WTC11 (cell line): Measurements from ENCODE around the gene TM2D1.

Experiments used
- ATF1 ChIP-seq: sonication (generic); formaldehyde crosslinking; IDR thresholded peaks from 2 replicates; pipeline ENCODE4 v1.8.1; 2023; ENCODE audit warnings: mild to moderate bottlenecking, moderate library complexity, missing genetic modification reagents
- FOXJ3 ChIP-seq: sonication (generic); formaldehyde crosslinking; IDR thresholded peaks from 2 replicates; pipeline ENCODE4 v1.9.0; 2021; ENCODE audit warnings: missing genetic modification reagents, mild to moderate bottlenecking, borderline replicate concordance
- FOXP1 ChIP-seq: sonication (generic); formaldehyde crosslinking; IDR thresholded peaks from 2 replicates; pipeline ENCODE4 v1.8.0; 2022; ENCODE audit warnings: missing genetic modification reagents, mild to moderate bottlenecking, moderate library complexity, borderline replicate concordance
- IRF2 ChIP-seq: sonication (generic); formaldehyde crosslinking; IDR thresholded peaks from 2 replicates; pipeline ENCODE4 v1.8.0; 2022; ENCODE audit warnings: low read depth, missing genetic modification reagents, borderline replicate concordance
- NFYB ChIP-seq: sonication (generic); formaldehyde crosslinking; conservative IDR thresholded peaks from 2 replicates; pipeline ENCODE4 v1.8.0; 2022; ENCODE audit warnings: low read depth, missing genetic modification reagents
- SMAD3 ChIP-seq: sonication (generic); formaldehyde crosslinking; IDR thresholded peaks from 2 replicates; pipeline ENCODE4 v1.8.0; 2022; ENCODE audit warnings: missing genetic modification reagents, mild to moderate bottlenecking, borderline replicate concordance
- TF ChIP-seq, protein P1 (sequence below): fragments of 200-600 bp; IDR thresholded peaks from 2 replicates; pipeline ENCODE4 v1.8.0; 2022; ENCODE audit warnings: antibody characterized with exemption
- TF ChIP-seq, protein P2 (sequence below): sonication (generic); formaldehyde crosslinking; IDR thresholded peaks from 2 replicates; pipeline ENCODE4 v1.8.0; 2022; ENCODE audit warnings: mild to moderate bottlenecking, missing genetic modification reagents
- TF ChIP-seq, protein P3 (sequence below): sonication (generic); formaldehyde crosslinking; conservative IDR thresholded peaks from 2 replicates; pipeline ENCODE4 v1.8.1; 2022; ENCODE audit warnings: mild to moderate bottlenecking, missing genetic modification reagents
- TF ChIP-seq, protein P4 (sequence below): sonication (generic); formaldehyde crosslinking; IDR thresholded peaks from 2 replicates; pipeline ENCODE4 v1.8.1; 2023; ENCODE audit warnings: mild to moderate bottlenecking, missing genetic modification reagents
- TF ChIP-seq, protein P5 (sequence below): sonication (generic); formaldehyde crosslinking; IDR thresholded peaks from 2 replicates; pipeline ENCODE4 v1.8.1; 2022; ENCODE audit warnings: missing genetic modification reagents, borderline replicate concordance
- TF ChIP-seq, protein P6 (sequence below): sonication (generic); formaldehyde crosslinking; IDR thresholded peaks from 2 replicates; pipeline ENCODE4 v1.8.0; 2022; ENCODE audit warnings: mild to moderate bottlenecking, missing genetic modification reagents
- TF ChIP-seq, protein P7 (sequence below): sonication (generic); formaldehyde crosslinking; IDR thresholded peaks from 2 replicates; pipeline ENCODE4 v1.8.0; 2022; ENCODE audit warnings: missing genetic modification reagents

DNA sequence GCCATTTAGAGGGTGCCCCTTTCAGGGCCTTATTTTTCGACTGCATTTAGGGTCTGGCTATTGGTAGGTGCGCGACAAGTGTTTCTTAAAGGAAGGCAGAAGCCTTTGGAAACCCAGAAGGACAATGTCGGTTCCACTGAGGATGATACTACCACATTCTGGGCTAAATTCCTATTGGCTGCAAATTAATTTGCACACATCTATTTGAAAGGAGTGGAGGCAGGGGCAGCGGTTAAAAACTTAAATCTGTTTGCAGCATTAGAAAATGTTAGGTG lies 18.4 kb upstream of the TM2D1 start:
- no peak for TF ChIP-seq NFYB (CRISPR knock-in tag)
- no peak for TF ChIP-seq FOXJ3
- TF ChIP-seq, protein P1, sequence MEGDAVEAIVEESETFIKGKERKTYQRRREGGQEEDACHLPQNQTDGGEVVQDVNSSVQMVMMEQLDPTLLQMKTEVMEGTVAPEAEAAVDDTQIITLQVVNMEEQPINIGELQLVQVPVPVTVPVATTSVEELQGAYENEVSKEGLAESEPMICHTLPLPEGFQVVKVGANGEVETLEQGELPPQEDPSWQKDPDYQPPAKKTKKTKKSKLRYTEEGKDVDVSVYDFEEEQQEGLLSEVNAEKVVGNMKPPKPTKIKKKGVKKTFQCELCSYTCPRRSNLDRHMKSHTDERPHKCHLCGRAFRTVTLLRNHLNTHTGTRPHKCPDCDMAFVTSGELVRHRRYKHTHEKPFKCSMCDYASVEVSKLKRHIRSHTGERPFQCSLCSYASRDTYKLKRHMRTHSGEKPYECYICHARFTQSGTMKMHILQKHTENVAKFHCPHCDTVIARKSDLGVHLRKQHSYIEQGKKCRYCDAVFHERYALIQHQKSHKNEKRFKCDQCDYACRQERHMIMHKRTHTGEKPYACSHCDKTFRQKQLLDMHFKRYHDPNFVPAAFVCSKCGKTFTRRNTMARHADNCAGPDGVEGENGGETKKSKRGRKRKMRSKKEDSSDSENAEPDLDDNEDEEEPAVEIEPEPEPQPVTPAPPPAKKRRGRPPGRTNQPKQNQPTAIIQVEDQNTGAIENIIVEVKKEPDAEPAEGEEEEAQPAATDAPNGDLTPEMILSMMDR, result no peak
- TF ChIP-seq, protein P2, sequence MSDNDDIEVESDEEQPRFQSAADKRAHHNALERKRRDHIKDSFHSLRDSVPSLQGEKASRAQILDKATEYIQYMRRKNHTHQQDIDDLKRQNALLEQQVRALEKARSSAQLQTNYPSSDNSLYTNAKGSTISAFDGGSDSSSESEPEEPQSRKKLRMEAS (CRISPR knock-in tag), result no peak
- TF ChIP-seq, protein P3, sequence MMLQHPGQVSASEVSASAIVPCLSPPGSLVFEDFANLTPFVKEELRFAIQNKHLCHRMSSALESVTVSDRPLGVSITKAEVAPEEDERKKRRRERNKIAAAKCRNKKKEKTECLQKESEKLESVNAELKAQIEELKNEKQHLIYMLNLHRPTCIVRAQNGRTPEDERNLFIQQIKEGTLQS (CRISPR knock-in tag), result no peak
- TF ChIP-seq FOXP1 (CRISPR knock-in tag), result no peak
- TF ChIP-seq, protein P4, sequence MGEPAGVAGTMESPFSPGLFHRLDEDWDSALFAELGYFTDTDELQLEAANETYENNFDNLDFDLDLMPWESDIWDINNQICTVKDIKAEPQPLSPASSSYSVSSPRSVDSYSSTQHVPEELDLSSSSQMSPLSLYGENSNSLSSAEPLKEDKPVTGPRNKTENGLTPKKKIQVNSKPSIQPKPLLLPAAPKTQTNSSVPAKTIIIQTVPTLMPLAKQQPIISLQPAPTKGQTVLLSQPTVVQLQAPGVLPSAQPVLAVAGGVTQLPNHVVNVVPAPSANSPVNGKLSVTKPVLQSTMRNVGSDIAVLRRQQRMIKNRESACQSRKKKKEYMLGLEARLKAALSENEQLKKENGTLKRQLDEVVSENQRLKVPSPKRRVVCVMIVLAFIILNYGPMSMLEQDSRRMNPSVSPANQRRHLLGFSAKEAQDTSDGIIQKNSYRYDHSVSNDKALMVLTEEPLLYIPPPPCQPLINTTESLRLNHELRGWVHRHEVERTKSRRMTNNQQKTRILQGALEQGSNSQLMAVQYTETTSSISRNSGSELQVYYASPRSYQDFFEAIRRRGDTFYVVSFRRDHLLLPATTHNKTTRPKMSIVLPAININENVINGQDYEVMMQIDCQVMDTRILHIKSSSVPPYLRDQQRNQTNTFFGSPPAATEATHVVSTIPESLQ (CRISPR knock-in tag), result no peak
- no peak for TF ChIP-seq SMAD3 (CRISPR knock-in tag)
- no peak for TF ChIP-seq ATF1 (CRISPR knock-in tag)
- TF ChIP-seq, protein P5, sequence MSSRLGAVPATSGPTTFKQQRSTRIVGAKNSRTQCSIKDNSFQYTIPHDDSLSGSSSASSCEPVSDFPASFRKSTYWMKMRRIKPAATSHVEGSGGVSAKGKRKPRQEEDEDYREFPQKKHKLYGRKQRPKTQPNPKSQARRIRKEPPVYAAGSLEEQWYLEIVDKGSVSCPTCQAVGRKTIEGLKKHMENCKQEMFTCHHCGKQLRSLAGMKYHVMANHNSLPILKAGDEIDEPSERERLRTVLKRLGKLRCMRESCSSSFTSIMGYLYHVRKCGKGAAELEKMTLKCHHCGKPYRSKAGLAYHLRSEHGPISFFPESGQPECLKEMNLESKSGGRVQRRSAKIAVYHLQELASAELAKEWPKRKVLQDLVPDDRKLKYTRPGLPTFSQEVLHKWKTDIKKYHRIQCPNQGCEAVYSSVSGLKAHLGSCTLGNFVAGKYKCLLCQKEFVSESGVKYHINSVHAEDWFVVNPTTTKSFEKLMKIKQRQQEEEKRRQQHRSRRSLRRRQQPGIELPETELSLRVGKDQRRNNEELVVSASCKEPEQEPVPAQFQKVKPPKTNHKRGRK, result no peak
- TF ChIP-seq, protein P6, sequence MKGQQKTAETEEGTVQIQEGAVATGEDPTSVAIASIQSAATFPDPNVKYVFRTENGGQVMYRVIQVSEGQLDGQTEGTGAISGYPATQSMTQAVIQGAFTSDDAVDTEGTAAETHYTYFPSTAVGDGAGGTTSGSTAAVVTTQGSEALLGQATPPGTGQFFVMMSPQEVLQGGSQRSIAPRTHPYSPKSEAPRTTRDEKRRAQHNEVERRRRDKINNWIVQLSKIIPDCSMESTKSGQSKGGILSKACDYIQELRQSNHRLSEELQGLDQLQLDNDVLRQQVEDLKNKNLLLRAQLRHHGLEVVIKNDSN (CRISPR knock-in tag), result no peak
- TF ChIP-seq, protein P7, sequence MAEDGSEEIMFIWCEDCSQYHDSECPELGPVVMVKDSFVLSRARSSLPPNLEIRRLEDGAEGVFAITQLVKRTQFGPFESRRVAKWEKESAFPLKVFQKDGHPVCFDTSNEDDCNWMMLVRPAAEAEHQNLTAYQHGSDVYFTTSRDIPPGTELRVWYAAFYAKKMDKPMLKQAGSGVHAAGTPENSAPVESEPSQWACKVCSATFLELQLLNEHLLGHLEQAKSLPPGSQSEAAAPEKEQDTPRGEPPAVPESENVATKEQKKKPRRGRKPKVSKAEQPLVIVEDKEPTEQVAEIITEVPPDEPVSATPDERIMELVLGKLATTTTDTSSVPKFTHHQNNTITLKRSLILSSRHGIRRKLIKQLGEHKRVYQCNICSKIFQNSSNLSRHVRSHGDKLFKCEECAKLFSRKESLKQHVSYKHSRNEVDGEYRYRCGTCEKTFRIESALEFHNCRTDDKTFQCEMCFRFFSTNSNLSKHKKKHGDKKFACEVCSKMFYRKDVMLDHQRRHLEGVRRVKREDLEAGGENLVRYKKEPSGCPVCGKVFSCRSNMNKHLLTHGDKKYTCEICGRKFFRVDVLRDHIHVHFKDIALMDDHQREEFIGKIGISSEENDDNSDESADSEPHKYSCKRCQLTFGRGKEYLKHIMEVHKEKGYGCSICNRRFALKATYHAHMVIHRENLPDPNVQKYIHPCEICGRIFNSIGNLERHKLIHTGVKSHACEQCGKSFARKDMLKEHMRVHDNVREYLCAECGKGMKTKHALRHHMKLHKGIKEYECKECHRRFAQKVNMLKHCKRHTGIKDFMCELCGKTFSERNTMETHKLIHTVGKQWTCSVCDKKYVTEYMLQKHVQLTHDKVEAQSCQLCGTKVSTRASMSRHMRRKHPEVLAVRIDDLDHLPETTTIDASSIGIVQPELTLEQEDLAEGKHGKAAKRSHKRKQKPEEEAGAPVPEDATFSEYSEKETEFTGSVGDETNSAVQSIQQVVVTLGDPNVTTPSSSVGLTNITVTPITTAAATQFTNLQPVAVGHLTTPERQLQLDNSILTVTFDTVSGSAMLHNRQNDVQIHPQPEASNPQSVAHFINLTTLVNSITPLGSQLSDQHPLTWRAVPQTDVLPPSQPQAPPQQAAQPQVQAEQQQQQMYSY (CRISPR knock-in tag), result no peak
- TF ChIP-seq IRF2 (CRISPR knock-in tag), result no peak
